MCF 10A (cell line): ENCODE data around the gene FASTK. TPM values are rescaled to one million over a fixed set of nuclear protein-coding genes. Genes with fewer than 3 reads are reported as not detected.

Source experiments
- BruUV-seq: library from RNA; stranded (reverse); fragments of 400-500 nt; replicated peaks from 2 replicates; lab custom pipeline; 2021; lab: Mats Ljungman, UMichigan
- CTCF ChIA-PET: fragments of 300-600 bp; sonication (Branson Sonifier 250); formaldehyde crosslinking; extraction: SDS; loops from one replicate; lab custom pipeline; 2021; ENCODE audit warnings: antibody characterized with exemption, inconsistent platforms; lab: Yijun Ruan, JAX
- POLR2A ChIA-PET: fragments of 300-600, 350-650 bp; sonication (Branson Sonifier 250); formaldehyde crosslinking; extraction: SDS; loops from one replicate; lab custom pipeline; 2020; ENCODE audit warnings: antibody characterized with exemption, inconsistent platforms; lab: Yijun Ruan, JAX
- DNase-seq: peaks from one replicate; pipeline ENCODE4 v3.0.0-alpha.2; 2018; ENCODE audit not compliant: unreplicated experiment
- H3K27ac Mint-ChIP-seq: one replicate; pipeline ENCODE4 v1.8.0; 2022; ENCODE audit warnings: mild to moderate bottlenecking, low read depth, mixed read lengths; ENCODE audit not compliant: unreplicated experiment
- H3K27me3 Mint-ChIP-seq: one replicate; pipeline ENCODE4 v1.8.0; 2022; ENCODE audit warnings: mixed read lengths; ENCODE audit not compliant: insufficient read depth, unreplicated experiment
- H3K36me3 Mint-ChIP-seq: one replicate; pipeline ENCODE4 v1.8.0; 2022; ENCODE audit warnings: mild to moderate bottlenecking, moderate library complexity, mixed read lengths; ENCODE audit not compliant: insufficient read depth, unreplicated experiment
- H3K4me1 Mint-ChIP-seq: one replicate; pipeline ENCODE4 v1.8.0; 2022; ENCODE audit warnings: mixed read lengths; ENCODE audit not compliant: insufficient read depth, unreplicated experiment
- H3K4me3 Mint-ChIP-seq: one replicate; pipeline ENCODE4 v1.8.0; 2022; ENCODE audit warnings: mild to moderate bottlenecking, moderate library complexity, mixed read lengths; ENCODE audit not compliant: unreplicated experiment
- H3K9me3 Mint-ChIP-seq: one replicate; pipeline ENCODE4 v1.8.0; 2022; ENCODE audit warnings: mixed read lengths; ENCODE audit not compliant: unreplicated experiment
- intact Hi-C: fragments of 100-400 bp; cut with micrococcal nuclease; formaldehyde crosslinking; loops from 2 replicates; pipeline ENCODE4 v1.14.1; 2022
- total RNA-seq: library from RNA; stranded (reverse); gene quantifications from 2 replicates; pipeline ENCODE4 v1.2.3, GENCODE V29; 2022
- TF ChIP-seq, protein P1 (sequence below): fragments of 200-600 bp; IDR thresholded peaks from one replicate; pipeline ENCODE4 v1.8.0; 2022; ENCODE audit warnings: antibody characterized with exemption, mild to moderate bottlenecking; ENCODE audit not compliant: unreplicated experiment

FASTK gene
- total RNA-seq, 1 experiment from 2014 or later: 79.3 TPM

GRCh38 chr7:151120896-151121295 lies 40.3 kb upstream of the FASTK start:
- DNase-seq: no peak
- peaks cover 18% of the 10 kb centered on the region for H3K4me1 Mint-ChIP-seq
- intact Hi-C loops: no loop called here
- H3K4me3 Mint-ChIP-seq: no peak overlapping the region
- H3K36me3 Mint-ChIP-seq: peaks cover 46% of the 10 kb centered on the region
- no peaks in the 10 kb centered on the region for H3K27me3 Mint-ChIP-seq
- no peaks in the 10 kb centered on the region for H3K9me3 Mint-ChIP-seq
- H3K27ac Mint-ChIP-seq: no peak overlapping the region
- CTCF ChIA-PET: interaction anchor here (2.0 kb wide), 1 partner anchor 10 kb away, joined by 10 read pairs; no protein-coding TSS in a partner anchor
- POLR2A ChIA-PET: interaction anchor here (0.7 kb wide), 1 partner anchor 67 kb away, joined by 4 read pairs; no protein-coding TSS in a partner anchor
- TF ChIP-seq, protein P1, sequence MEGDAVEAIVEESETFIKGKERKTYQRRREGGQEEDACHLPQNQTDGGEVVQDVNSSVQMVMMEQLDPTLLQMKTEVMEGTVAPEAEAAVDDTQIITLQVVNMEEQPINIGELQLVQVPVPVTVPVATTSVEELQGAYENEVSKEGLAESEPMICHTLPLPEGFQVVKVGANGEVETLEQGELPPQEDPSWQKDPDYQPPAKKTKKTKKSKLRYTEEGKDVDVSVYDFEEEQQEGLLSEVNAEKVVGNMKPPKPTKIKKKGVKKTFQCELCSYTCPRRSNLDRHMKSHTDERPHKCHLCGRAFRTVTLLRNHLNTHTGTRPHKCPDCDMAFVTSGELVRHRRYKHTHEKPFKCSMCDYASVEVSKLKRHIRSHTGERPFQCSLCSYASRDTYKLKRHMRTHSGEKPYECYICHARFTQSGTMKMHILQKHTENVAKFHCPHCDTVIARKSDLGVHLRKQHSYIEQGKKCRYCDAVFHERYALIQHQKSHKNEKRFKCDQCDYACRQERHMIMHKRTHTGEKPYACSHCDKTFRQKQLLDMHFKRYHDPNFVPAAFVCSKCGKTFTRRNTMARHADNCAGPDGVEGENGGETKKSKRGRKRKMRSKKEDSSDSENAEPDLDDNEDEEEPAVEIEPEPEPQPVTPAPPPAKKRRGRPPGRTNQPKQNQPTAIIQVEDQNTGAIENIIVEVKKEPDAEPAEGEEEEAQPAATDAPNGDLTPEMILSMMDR: no peak
- no TSS peak for BruUV-seq

DNA sequence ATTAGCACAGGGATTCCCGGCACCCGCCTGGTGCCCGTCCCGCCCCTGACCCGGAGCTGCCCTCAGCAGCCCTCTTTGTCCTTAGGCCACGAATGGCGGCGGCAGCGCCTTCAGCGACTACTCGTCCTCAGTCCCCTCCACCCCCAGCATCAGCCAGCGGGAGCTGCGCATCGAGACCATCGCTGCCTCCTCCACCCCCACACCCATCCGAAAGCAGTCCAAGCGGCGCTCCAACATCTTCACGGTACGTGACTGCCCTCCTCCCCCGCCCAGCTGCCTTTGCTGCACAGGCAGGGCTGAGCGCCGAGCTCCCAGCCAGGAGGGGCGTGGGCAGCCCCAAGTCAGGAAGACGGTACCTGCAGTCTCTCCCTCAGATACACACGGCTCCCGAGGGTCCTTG lies 39.3 kb upstream of the FASTK start:
- ChIA-PET POLR2A (no interaction called here), CTCF (interaction anchor here (0.6 to 2.0 kb wide), 6 partner anchors 9 to 221 kb away, joined by 3 to 10 read pairs (median 4); partner anchors contain the start of gene NUB1)
- intact Hi-C loops: no loop called here
- DNase-seq: no peak
- no TSS peak for BruUV-seq
- Mint-ChIP-seq H3K36me3 (peaks cover 46% of the 10 kb centered on the region), H3K27ac (no peak overlapping the region), H3K4me1 (peaks cover 20% of the 10 kb centered on the region), H3K9me3 (no peaks in the 10 kb centered on the region), H3K27me3 (no peaks in the 10 kb centered on the region), H3K4me3 (no peak overlapping the region)
- TF ChIP-seq, protein P1: no peak

GRCh38 chr7:151119055-151119415 lies 38.4 kb upstream of the FASTK start:
- ChIA-PET POLR2A (no interaction called here), CTCF (interaction anchor here (0.9 to 1.4 kb wide), 2 partner anchors 53 to 156 kb away, joined by 5 to 6 read pairs; no protein-coding TSS in a partner anchor)
- TF ChIP-seq, protein P1: no peak
- no peak for DNase-seq
- Mint-ChIP-seq H3K27ac (peak overlapping the region; percentile 16), H3K36me3 (peaks cover 42% of the 10 kb centered on the region), H3K4me3 (no peak overlapping the region), H3K27me3 (no peaks in the 10 kb centered on the region), H3K4me1 (peaks cover 20% of the 10 kb centered on the region), H3K9me3 (no peaks in the 10 kb centered on the region)
- intact Hi-C loops: no loop called here
- BruUV-seq: no TSS peak

DNA sequence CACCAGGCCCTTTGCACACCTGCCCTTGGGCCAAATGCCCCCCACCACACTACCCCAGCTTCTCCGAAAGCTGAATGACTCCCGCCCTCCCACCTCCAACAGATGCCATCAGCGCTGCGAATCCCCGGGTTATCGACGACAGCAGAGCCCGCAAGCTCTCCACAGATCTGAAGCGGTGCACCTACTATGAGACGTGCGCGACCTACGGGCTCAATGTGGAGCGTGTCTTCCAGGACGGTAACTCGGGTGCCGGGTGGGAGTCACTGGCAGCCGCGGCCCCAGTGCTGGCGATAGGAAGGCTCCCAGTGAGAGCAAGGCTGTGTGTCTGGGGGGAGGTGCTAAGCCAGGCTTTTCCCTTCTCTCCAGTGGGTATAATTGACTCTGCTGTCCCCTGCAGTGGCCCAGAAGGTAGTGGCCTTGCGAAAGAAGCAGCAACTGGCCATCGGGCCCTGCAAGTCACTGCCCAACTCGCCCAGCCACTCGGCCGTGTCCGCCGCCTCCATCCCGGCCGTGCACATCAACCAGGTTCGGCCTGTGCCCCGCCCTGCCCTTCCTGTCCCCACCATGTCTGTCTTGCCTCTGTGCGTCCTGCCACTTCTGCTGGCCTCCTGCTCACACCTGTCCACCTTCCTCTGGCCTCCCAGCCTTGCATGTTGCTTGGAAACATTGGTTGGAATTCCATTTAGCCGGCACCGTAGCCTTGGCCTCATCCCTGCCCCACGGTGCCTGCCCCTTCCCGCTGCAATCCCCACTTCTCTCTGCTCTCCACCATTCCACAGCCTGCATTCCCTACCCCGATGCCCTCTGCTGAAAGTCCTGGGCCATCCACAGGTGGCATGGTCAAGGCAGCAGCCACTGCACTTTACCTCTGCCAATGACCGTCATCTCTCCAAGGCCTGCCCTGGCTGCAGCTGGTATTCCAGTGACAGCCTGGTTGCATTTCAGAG lies 37.8 kb upstream of the FASTK start:
- TF ChIP-seq, protein P1: no peak
- ChIA-PET POLR2A (no interaction called here), CTCF (no interaction called here)
- H3K4me3 Mint-ChIP-seq: no peak overlapping the region
- H3K4me1 Mint-ChIP-seq: peaks cover 22% of the 10 kb centered on the region
- peaks cover 42% of the 10 kb centered on the region for H3K36me3 Mint-ChIP-seq
- BruUV-seq: no TSS peak
- no peaks in the 10 kb centered on the region for H3K27me3 Mint-ChIP-seq
- no peak overlapping the region for H3K27ac Mint-ChIP-seq
- intact Hi-C loops: no loop called here
- no peak for DNase-seq
- no peaks in the 10 kb centered on the region for H3K9me3 Mint-ChIP-seq
